K562 (cell line): ENCODE results near the gene VPS4A.

ENCODE experiments used
- RAD21 ChIP-seq, 2 experiments: fragments of 250-450 bp in 1 of 2; fragments of 450-650 bp in 1 of 2; sonication (Bioruptor Pico) in 1 of 2; formaldehyde crosslinking in 1 of 2; IDR thresholded peaks in 1 of 2; conservative IDR thresholded peaks in 1 of 2; 2 replicates each; pipeline versions ENCODE4 v1.4.0 to v1.8.0; 2020 to 2022; ENCODE audit warnings: mild to moderate bottlenecking in 2 of 2, moderate library complexity in 1 of 2
- YY1 ChIP-seq, 3 experiments: IDR thresholded peaks; 2 replicates each; pipeline ENCODE4 v1.6.1; 2011; ENCODE audit warnings: low read length in 2 of 3, mild to moderate bottlenecking in 2 of 3, moderate library complexity in 2 of 3, borderline replicate concordance in 1 of 3, control low read depth in 1 of 3, low read depth in 1 of 3; ENCODE audit not compliant: insufficient read depth in 3 of 3, insufficient replicate concordance in 2 of 3, control insufficient read depth in 1 of 3, insufficient read length in 1 of 3; ENCODE audit errors: extremely low read depth in 1 of 3
- ZKSCAN3 ChIP-seq: fragments of 250-450 bp; sonication (Bioruptor Pico); IDR thresholded peaks from 2 replicates; pipeline ENCODE4 v1.4.0; 2020

DNA sequence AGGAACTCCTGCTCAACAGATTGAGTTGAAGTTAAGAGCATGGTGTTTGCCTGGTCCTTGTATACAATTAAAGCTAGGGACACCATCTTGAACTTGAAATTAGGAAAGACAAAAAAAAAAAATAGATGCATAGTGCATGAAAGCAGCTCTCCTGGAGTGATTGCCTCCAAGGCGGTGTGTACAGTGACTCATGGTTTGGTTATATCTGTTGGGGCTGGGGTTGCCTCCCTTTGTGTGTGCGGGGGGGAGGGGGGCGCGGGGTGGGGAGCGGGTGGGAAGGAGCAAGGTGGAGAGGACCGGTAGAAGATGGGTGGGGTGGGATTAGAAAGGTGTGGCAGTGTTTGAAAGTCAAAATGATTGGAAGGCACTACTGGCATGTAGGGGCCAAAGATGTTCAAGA lies 37.1 kb downstream of the VPS4A start:
- TF ChIP-seq RAD21 (CRISPR knock-in tag; conservative IDR thresholded peaks at IDR 0.05 in 1 of 2, IDR thresholded peaks at IDR 0.05 in 1 of 2) (no peak), YY1 (IDR thresholded peaks at IDR 0.05; ENCODE audit: borderline replicate concordance in 1 of 3, control insufficient read depth in 1 of 3, extremely low read depth in 1 of 3, insufficient read depth in 3 of 3, insufficient read length in 1 of 3, insufficient replicate concordance in 2 of 3, low read depth in 1 of 3, low read length in 2 of 3) (no peak), ZKSCAN3 (no peak)
